ENCODE data around the gene EZR. TPM values are rescaled to one million over a fixed set of nuclear protein-coding genes. Genes with fewer than 3 reads are reported as not detected.

Gene EZR
- total and polyA plus RNA-seq, 2 experiments from 2014 or later, result 399 to 623 TPM

DNA sequence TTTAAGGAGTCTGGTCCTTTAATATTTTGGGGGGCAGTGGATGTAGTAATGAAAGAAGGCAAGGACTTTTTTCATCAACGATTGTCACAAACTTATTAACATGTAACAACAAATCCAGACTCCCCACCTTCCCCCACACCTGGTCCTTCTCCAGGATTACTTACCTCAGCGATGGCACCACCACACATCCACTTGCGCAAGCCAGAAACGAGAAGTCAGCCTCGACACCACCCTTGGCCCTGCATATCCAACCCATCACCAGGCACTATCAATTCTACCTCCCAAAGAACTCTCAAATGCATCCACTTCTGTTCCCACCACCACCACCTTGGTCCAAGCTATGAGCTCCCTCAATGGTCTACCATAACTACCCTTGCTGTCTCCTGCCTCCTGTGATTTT, 6.6 kb downstream of the EZR start:
- TF ChIP-seq EZH2 (IDR thresholded peaks at IDR 0.05; ENCODE audit: borderline replicate concordance) (no peak), EZH2phosphoT487 (IDR thresholded peaks at IDR 0.05; ENCODE audit: low read depth, severe bottlenecking, unreplicated experiment) (no peak)
- TF ChIP-seq, protein P1, sequence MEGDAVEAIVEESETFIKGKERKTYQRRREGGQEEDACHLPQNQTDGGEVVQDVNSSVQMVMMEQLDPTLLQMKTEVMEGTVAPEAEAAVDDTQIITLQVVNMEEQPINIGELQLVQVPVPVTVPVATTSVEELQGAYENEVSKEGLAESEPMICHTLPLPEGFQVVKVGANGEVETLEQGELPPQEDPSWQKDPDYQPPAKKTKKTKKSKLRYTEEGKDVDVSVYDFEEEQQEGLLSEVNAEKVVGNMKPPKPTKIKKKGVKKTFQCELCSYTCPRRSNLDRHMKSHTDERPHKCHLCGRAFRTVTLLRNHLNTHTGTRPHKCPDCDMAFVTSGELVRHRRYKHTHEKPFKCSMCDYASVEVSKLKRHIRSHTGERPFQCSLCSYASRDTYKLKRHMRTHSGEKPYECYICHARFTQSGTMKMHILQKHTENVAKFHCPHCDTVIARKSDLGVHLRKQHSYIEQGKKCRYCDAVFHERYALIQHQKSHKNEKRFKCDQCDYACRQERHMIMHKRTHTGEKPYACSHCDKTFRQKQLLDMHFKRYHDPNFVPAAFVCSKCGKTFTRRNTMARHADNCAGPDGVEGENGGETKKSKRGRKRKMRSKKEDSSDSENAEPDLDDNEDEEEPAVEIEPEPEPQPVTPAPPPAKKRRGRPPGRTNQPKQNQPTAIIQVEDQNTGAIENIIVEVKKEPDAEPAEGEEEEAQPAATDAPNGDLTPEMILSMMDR (IDR thresholded peaks at IDR 0.05; ENCODE audit: poor library complexity), result no peak
- H4K20me1 ChIP-seq (ENCODE audit: insufficient read depth, poor library complexity, severe bottlenecking), result peaks cover 99% of the 10 kb centered on the region
- no peaks in the 10 kb centered on the region for H3K9me2 ChIP-seq (replicated peaks; ENCODE audit: insufficient read depth)

DNA sequence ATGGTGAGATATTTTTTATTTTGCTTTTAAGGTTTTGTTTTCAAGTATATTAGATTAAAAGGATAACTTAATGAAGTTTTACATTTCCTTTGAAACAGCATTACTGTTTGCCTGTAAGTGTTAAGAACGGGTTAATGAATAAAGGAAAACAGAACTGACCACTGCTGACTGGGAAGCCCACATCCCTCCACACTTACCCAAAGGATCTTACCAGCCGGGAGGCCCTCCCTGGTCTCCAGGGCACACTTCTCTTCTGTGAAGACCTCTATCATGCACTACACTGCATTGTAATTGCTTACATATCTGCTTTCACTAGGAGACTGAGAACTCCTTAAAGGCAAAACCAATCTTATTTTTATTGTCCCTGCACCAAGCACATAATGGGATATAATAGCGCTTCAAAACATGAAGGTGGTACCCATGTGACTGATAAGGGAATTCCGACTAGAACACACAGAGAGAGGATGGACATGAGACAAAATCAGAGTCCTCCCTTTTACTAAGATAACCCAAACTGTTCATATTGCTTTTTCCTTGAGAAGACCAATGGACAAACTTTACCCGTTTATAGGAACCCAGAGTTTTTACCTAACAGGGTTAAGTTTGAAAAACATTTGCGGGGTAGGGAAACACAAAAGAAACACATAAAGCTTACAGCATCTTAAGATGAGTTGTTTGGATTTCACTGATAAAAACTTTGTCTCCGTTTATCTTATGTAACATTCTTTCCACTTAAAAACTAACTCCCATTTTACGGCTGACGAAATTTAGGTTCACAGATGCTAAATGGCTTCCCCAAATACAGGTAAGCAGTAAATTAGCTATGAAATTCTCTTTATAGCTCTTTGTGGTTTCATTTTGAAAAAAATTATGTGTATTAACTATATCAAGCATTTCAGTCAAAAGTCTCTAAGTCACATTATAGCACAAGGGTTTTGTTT, 8.7 kb downstream of the EZR start:
- H3K27me3 ChIP-seq, result no peaks in the 10 kb centered on the region
- H3K4me2 ChIP-seq, result peak overlapping the region; percentile 64
- peaks cover 100% of the 10 kb centered on the region for H4K20me1 ChIP-seq (ENCODE audit: insufficient read depth, poor library complexity, severe bottlenecking)
- no peak overlapping the region for H2AFZ ChIP-seq
- DNase-seq (ENCODE audit: low spot score), result no peak
- H3K4me1 ChIP-seq (ENCODE audit: insufficient read depth), result peaks cover 52% of the 10 kb centered on the region
- WGBS (ENCODE audit: low lambda C conversion rate, missing lambda C conversion rate), result 25% methylated on average over 9 of the region's 9 CpGs
- peaks cover 100% of the 10 kb centered on the region for H3K79me2 ChIP-seq
- no peaks in the 10 kb centered on the region for H3K9me2 ChIP-seq (replicated peaks; ENCODE audit: insufficient read depth)
- no peaks in the 10 kb centered on the region for H3K9me3 ChIP-seq (ENCODE audit: low read depth)
- TF ChIP-seq EZH2 (IDR thresholded peaks at IDR 0.05; ENCODE audit: borderline replicate concordance) (no peak), EZH2phosphoT487 (IDR thresholded peaks at IDR 0.05; ENCODE audit: low read depth, severe bottlenecking, unreplicated experiment) (no peak)
- TF ChIP-seq, protein P1 (IDR thresholded peaks at IDR 0.05; ENCODE audit: poor library complexity), result no peak
- H3K4me3 ChIP-seq, result peak overlapping the region; percentile 13
- peak overlapping the region; percentile 62 for H3K27ac ChIP-seq
- H3K36me3 ChIP-seq (replicated peaks; ENCODE audit: insufficient read depth, low read depth), result peaks cover 5% of the 10 kb centered on the region

More for the DNA sequence above, 6.6 kb downstream of the EZR start:
- no peaks in the 10 kb centered on the region for H3K9me3 ChIP-seq (ENCODE audit: low read depth)
- no peaks in the 10 kb centered on the region for H3K27me3 ChIP-seq
- peaks cover 100% of the 10 kb centered on the region for H3K79me2 ChIP-seq
- no peaks in the 10 kb centered on the region for H3K36me3 ChIP-seq (replicated peaks; ENCODE audit: insufficient read depth, low read depth)
- WGBS (ENCODE audit: low lambda C conversion rate, missing lambda C conversion rate), result 82% methylated on average over 5 of the region's 5 CpGs
- H3K4me1 ChIP-seq (ENCODE audit: insufficient read depth), result peaks cover 50% of the 10 kb centered on the region
- no peak for DNase-seq (ENCODE audit: low spot score)
- no peak overlapping the region for H2AFZ ChIP-seq
- H3K4me3 ChIP-seq, result no peak overlapping the region
- H3K27ac ChIP-seq, result no peak overlapping the region
- H3K4me2 ChIP-seq, result peak overlapping the region; percentile 75

DNA sequence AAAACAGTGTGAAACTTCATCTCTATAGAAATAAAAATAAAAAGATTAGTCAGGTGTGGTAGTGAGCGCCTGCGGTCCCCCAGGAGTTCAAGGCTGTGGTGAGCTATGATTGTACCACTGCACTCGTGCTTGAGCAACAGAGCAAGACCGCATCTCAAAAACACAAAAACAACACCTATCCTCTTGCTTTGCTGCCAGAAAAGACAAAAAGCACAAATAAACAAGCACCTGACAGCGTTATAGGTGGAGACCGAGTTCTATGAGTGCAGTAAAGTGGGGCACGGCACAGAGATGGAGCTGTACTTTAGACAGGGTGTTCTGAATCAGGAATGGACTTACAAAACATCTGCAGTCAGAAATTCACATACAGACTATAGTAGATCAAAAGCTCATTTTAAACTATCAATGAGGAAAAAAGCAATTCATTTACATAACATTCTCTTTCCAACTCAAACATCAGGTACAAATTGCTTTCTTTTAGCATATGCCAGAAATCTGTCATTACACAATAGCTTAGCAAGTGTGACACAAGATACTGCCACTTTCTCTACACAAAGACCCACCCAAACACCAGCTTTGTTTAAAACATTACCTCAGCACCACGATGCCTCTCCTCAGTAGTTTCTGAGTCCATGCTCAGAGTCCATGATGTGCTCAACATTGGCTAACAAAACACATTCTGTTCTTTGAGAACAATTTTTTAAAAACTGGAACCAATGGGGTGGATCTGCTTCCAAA, 10.1 kb downstream of the EZR start:
- WGBS (ENCODE audit: low lambda C conversion rate, missing lambda C conversion rate), result 65% methylated on average over 8 of the region's 8 CpGs
- TF ChIP-seq EZH2 (IDR thresholded peaks at IDR 0.05; ENCODE audit: borderline replicate concordance), result no peak
- TF ChIP-seq, protein P1 (IDR thresholded peaks at IDR 0.05; ENCODE audit: poor library complexity), result no peak
- TF ChIP-seq EZH2phosphoT487 (IDR thresholded peaks at IDR 0.05; ENCODE audit: low read depth, severe bottlenecking, unreplicated experiment), result no peak
- Histone ChIP-seq H3K4me2 (peak overlapping the region; percentile 64), H3K4me3 (no peak overlapping the region), H3K4me1 (ENCODE audit: insufficient read depth) (peaks cover 59% of the 10 kb centered on the region), H3K9me2 (replicated peaks; ENCODE audit: insufficient read depth) (no peaks in the 10 kb centered on the region), H3K36me3 (replicated peaks; ENCODE audit: insufficient read depth, low read depth) (peaks cover 5% of the 10 kb centered on the region), H4K20me1 (ENCODE audit: insufficient read depth, poor library complexity, severe bottlenecking) (peaks cover 97% of the 10 kb centered on the region), H3K9me3 (ENCODE audit: low read depth) (no peaks in the 10 kb centered on the region), H3K27ac (peak overlapping the region; percentile 62), H3K79me2 (peaks cover 97% of the 10 kb centered on the region), H3K27me3 (no peaks in the 10 kb centered on the region), H2AFZ (no peak overlapping the region)
- DNase-seq (ENCODE audit: low spot score), result no peak
